ENCODE measurements around the gene SCAPER.

The SCAPER gene

DNA sequence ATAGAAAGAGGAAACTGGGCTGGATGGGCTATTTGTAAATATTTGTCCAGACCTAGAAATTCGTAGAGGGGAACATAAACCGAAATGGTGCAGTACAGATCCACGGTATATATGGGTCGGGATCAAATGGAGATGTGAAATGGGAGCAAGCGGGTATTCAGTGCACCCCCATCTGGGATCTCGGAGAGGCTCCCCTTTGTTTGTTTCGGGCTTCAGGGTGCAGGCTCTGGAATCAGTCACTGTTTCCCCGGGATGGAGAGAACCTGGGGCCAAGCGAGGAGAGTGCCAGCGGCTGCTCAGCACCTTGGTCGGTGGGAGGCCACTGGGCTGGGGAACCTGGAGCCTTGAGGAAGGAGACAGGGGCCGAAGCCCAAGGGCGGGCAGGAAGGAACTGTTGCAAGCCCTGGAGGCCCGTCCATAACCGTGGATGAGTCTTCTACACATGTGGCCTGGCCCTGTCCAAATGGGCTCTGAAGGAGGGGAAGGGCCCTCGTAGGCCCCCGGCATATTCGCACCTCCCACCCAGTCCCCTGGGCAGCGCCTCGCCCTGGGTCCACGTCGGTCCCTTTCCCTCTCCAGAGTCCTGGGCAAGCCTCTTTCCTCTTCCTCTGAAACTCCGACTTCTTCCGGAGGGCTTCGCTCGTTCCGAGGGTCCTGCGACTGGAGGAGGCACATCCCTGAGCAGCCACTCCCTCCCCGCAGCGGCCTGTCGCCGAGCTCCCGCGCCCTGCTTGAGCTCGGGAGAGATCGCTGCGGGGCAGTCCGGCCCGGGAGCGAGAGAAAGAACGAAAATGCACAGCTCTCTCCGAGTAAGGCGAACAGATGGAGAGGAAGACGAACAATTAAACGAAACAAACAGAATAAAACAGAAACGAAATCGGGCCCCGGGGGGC lies 565.6 kb downstream of the SCAPER start:
- Histone ChIP-seq H3K36me3 (ENCODE audit: control insufficient read depth, insufficient read depth, low read length) (no peaks in the 10 kb centered on the region), H3K9me3 (ENCODE audit: control insufficient read depth, insufficient read depth, low read depth, low read length) (no peaks in the 10 kb centered on the region), H3K27ac (ENCODE audit: low read depth, low read length) (no peak overlapping the region), H3K9ac (ENCODE audit: low read length) (no peak overlapping the region), H3K4me1 (ENCODE audit: control insufficient read depth, insufficient read depth, low read length) (peaks cover 44% of the 10 kb centered on the region), H3K4me3 (ENCODE audit: low read depth, low read length) (peak overlapping the region; percentile 50), H3K27me3 (ENCODE audit: control insufficient read depth, insufficient read depth, low read length) (peaks cover 100% of the 10 kb centered on the region)

DNA sequence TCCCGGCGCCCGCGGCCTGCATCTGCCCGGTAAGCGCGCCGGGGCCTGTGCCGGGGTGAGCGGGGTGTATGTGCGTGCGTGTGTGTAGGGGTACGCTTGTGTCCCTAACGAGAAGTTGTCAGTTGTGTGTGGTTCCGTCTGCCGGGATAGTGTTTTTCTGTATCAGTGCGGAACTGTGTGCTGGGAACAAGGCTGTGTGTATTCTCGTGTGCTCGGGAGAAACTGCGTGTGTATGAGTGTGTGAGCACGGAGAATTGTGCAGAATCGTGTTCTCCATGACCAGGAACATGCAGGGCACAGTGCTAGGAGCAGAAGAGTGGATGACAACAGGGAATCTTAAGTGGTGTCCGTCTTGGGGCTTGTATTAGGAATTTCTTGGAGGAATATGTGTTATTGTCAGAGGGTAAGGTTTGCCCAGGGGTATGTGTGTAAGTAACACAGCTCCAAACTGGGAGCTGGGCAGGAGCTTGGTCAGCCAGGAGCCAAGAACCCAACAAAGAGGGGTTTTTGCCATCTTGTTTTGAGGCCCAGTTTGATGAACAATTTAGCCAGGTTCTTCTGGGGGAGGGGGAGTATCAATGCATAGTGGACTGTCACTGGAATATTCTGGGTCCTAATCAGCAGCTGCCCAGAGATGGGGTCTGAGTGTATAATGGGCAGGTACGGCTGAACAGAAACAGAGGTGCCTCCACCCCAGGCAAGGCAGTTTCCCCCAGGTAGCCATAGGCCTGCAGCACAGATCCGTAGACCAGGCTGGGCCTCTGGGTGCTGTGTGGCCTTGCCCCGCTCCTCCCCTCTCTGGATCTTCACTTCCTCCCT lies 566.4 kb downstream of the SCAPER start:
- H3K36me3 ChIP-seq (ENCODE audit: control insufficient read depth, insufficient read depth, low read length): no peaks in the 10 kb centered on the region
- peak overlapping the region; percentile 59 for H3K4me3 ChIP-seq (ENCODE audit: low read depth, low read length)
- H3K9ac ChIP-seq (ENCODE audit: low read length): no peak overlapping the region
- H3K27ac ChIP-seq (ENCODE audit: low read depth, low read length): no peak overlapping the region
- peaks cover 100% of the 10 kb centered on the region for H3K27me3 ChIP-seq (ENCODE audit: control insufficient read depth, insufficient read depth, low read length)
- H3K4me1 ChIP-seq (ENCODE audit: control insufficient read depth, insufficient read depth, low read length): peaks cover 47% of the 10 kb centered on the region
- H3K9me3 ChIP-seq (ENCODE audit: control insufficient read depth, insufficient read depth, low read depth, low read length): no peaks in the 10 kb centered on the region

DNA sequence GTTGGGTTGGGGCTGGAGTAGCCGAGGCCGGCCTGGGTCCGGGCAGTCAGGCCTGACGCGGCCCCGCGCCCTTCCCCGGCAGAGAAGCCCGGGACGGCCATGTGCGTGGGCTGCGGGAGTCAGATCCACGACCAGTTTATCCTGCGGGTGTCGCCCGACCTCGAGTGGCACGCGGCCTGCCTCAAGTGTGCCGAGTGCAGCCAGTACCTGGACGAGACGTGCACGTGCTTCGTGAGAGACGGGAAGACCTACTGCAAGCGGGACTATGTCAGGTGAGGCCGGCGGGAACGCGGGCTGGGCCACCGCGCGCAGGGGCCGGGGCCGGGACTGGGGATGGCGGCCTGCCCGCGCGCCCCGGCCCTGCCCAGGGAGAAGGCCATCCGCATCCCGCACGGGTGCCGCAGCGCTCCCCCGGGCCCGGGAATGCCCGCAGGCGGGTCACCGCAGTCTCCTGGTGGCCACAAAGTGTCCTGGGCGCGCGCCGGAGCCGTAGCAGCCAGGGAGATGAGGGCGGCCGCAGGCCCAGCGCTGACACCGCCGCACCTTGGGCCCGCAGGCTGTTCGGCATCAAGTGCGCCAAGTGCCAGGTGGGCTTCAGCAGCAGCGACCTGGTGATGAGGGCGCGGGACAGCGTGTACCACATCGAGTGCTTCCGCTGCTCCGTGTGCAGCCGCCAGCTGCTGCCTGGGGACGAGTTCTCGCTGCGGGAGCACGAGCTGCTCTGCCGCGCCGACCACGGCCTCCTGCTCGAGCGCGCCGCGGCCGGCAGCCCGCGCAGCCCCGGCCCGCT lies 567.2 kb downstream of the SCAPER start:
- no peak overlapping the region for H3K27ac ChIP-seq (ENCODE audit: low read depth, low read length)
- no peak overlapping the region for H3K9ac ChIP-seq (ENCODE audit: low read length)
- peaks cover 100% of the 10 kb centered on the region for H3K27me3 ChIP-seq (ENCODE audit: control insufficient read depth, insufficient read depth, low read length)
- H3K9me3 ChIP-seq (ENCODE audit: control insufficient read depth, insufficient read depth, low read depth, low read length): no peaks in the 10 kb centered on the region
- no peaks in the 10 kb centered on the region for H3K36me3 ChIP-seq (ENCODE audit: control insufficient read depth, insufficient read depth, low read length)
- peaks cover 44% of the 10 kb centered on the region for H3K4me1 ChIP-seq (ENCODE audit: control insufficient read depth, insufficient read depth, low read length)
- peak overlapping the region; percentile 59 for H3K4me3 ChIP-seq (ENCODE audit: low read depth, low read length)

DNA sequence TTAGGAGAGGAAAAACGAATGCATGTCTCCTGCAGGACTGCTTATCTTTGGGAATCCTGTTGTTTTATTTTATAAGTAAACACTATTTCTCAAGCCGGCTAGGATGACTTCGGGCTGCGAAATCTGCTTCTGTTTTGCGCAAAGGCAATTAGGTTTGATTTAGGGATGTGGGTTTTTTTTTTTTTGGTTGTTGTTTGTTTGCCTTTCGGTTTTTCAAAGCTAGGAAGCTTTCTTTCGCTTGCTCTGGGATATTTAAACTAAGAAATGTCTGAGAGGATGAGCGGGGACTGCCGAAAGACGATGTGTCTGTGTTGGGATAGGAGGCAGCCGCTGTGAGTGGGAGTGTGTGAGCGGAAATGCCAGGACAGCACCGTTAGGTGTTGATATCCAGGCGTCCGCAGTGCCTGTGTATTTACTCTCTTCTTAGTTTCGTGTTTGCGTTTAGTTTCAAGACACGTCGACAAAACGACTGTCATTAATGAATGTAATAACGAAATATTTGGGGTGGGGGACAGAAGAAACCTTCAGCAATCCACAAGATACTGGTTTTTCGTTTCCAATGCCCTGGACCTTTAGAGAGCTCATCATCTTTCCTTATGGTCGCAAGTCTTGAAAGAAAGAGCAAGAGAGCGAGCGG lies 568.0 kb downstream of the SCAPER start:
- Histone ChIP-seq H3K27ac (ENCODE audit: low read depth, low read length) (no peak overlapping the region), H3K27me3 (ENCODE audit: control insufficient read depth, insufficient read depth, low read length) (peaks cover 99% of the 10 kb centered on the region), H3K36me3 (ENCODE audit: control insufficient read depth, insufficient read depth, low read length) (no peaks in the 10 kb centered on the region), H3K9ac (ENCODE audit: low read length) (no peak overlapping the region), H3K4me1 (ENCODE audit: control insufficient read depth, insufficient read depth, low read length) (peaks cover 44% of the 10 kb centered on the region), H3K4me3 (ENCODE audit: low read depth, low read length) (peak overlapping the region; percentile 59), H3K9me3 (ENCODE audit: control insufficient read depth, insufficient read depth, low read depth, low read length) (no peaks in the 10 kb centered on the region)

DNA sequence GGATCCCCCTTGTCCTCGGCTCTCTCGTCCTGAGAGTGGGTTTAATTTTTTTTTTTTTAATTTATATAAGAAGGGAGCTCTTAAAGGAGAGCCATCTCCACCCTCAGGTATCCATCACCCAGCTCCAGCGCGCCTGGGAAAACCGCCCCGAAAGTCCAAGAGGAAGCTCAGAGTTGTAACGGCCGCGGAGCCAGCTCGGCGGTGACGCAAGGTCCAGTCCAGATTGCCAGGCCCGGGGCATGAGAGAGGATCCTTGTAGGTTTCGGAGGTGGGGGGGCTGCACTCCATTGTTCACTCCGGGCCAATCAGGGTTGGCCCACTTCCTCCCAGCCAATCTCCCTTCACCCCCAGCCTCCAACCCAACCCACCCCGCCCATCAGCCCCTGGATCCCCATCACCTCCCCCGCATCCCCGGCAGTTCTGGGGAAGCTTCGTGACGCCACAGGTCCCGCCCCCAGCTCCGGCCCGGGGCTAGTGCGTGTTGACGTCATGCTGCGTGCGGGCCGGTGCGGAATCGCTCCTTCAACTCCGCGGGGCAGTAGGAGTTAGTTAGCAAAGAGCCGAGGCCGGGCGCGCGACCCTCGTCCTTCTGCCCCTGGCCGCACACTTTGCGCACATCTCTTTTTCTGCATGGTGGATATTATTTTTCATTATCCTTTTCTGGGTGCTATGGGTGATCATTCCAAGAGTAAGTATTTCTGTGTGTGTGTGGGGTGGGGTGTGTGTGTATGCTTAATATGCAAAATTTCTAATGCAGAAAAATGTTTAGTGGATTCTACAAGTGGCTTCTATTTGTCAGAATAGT lies 568.7 kb downstream of the SCAPER start, which contains the start of gene ISL2:
Gene ISL2, plus strand, starts transcription at position 520 of the 805 bp plus-strand sequence. Its CDS starts 111 bp downstream, at position 631.
- peaks cover 38% of the 10 kb centered on the region for H3K4me1 ChIP-seq (ENCODE audit: control insufficient read depth, insufficient read depth, low read length)
- no peak within 1 kb of the TSS for H3K27ac ChIP-seq (ENCODE audit: low read depth, low read length)
- no peaks in the 10 kb centered on the region for H3K36me3 ChIP-seq (ENCODE audit: control insufficient read depth, insufficient read depth, low read length)
- peak within 1 kb of the TSS; percentile 69 for H3K9ac ChIP-seq (ENCODE audit: low read length)
- peaks cover 92% of the 10 kb centered on the region for H3K27me3 ChIP-seq (ENCODE audit: control insufficient read depth, insufficient read depth, low read length)
- peak within 1 kb of the TSS; percentile 59 for H3K4me3 ChIP-seq (ENCODE audit: low read depth, low read length)
- no peaks in the 10 kb centered on the region for H3K9me3 ChIP-seq (ENCODE audit: control insufficient read depth, insufficient read depth, low read depth, low read length)

DNA sequence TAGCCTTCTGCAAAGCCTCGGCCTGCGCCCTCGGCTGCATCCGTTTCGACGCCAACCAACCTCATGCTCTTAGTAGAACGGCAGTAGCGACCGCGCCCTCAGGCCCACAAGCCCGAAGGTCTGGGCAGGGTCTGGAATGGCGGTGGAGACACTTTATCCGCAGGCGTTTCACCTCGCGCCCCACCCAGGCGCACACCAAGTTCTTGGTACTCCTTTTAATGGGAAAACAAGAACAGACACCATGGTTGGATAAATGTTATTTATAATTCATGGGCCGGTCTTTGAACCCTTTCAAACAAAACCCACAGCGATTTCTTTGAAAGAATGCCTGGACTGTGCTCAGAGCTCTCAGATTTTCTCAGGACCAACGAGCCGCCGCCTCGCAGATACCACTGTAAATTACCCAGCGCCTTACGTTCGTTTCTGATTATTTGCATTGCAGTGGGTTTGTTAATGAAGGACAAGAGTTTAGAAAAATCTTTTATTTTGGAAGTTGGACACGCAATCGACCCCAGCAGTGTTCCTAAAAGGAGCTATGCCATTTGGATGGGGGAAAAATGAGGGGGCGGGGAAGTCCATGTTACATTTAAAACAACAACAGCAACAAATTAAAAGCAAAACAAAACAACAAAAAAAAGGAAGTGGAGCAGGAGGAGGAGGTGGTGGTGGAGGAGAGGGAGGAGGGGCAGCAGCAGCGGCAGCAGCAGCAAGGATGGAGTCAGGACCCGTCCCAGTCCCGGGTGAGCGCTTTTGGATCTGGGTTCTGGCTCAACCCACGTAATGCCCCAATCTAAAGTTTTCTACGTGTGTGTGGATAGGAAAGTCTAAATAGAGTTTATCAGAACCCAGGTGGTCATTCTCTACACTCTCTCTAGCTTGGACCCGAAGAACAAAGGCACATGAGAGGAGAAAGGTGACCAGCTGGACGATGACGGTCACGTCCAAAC lies 569.6 kb downstream of the SCAPER start:
- H3K4me3 ChIP-seq (ENCODE audit: low read depth, low read length): peak overlapping the region; percentile 59
- peaks cover 33% of the 10 kb centered on the region for H3K4me1 ChIP-seq (ENCODE audit: control insufficient read depth, insufficient read depth, low read length)
- peak overlapping the region; percentile 69 for H3K9ac ChIP-seq (ENCODE audit: low read length)
- H3K9me3 ChIP-seq (ENCODE audit: control insufficient read depth, insufficient read depth, low read depth, low read length): no peaks in the 10 kb centered on the region
- peaks cover 83% of the 10 kb centered on the region for H3K27me3 ChIP-seq (ENCODE audit: control insufficient read depth, insufficient read depth, low read length)
- H3K36me3 ChIP-seq (ENCODE audit: control insufficient read depth, insufficient read depth, low read length): no peaks in the 10 kb centered on the region
- H3K27ac ChIP-seq (ENCODE audit: low read depth, low read length): no peak overlapping the region

DNA sequence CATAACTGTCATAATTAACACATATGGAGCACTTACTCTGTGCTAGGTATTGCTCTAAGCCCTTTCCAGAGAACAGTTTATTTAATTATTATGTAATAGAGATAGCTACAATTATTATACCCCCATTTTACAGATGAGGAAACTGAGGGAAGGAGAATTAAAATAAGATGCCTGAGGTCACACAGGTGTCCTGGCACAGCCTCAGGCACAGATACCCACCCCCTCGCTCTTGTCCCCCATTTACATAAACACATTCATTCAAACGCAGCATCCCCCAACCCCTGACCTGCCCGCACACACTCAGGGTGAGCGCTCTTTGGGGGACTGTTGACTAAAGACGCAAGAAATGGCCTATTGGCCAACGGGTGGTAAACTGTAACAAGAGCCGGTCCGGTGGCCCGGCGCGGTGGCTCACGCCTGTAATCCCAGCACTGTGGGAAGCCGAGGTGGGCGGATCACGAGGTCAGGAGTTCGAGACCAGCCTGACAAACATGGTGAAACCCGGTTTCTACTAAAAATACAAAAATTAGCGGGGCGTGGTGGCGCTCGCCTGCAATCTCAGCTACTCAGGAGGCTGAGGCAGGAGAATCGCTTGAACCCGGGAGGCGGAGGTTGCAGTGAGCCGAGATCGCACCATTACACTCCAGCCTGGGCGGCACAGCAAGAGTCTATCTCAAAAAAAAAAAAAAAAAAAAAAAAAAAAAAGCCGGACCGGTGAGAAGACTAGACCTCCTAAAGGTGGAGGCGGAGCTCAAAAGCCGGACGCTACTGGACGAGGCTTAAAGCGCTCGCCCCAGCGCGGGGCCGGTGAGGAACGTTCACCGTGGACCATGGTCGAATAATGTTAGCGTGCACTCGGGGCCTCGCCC lies 570.5 kb downstream of the SCAPER start:
- Histone ChIP-seq H3K27ac (ENCODE audit: low read depth, low read length) (no peak overlapping the region), H3K9ac (ENCODE audit: low read length) (peak overlapping the region; percentile 17), H3K4me1 (ENCODE audit: control insufficient read depth, insufficient read depth, low read length) (peaks cover 26% of the 10 kb centered on the region), H3K27me3 (ENCODE audit: control insufficient read depth, insufficient read depth, low read length) (peaks cover 77% of the 10 kb centered on the region), H3K4me3 (ENCODE audit: low read depth, low read length) (peak overlapping the region; percentile 59), H3K36me3 (ENCODE audit: control insufficient read depth, insufficient read depth, low read length) (no peaks in the 10 kb centered on the region), H3K9me3 (ENCODE audit: control insufficient read depth, insufficient read depth, low read depth, low read length) (no peaks in the 10 kb centered on the region)

DNA sequence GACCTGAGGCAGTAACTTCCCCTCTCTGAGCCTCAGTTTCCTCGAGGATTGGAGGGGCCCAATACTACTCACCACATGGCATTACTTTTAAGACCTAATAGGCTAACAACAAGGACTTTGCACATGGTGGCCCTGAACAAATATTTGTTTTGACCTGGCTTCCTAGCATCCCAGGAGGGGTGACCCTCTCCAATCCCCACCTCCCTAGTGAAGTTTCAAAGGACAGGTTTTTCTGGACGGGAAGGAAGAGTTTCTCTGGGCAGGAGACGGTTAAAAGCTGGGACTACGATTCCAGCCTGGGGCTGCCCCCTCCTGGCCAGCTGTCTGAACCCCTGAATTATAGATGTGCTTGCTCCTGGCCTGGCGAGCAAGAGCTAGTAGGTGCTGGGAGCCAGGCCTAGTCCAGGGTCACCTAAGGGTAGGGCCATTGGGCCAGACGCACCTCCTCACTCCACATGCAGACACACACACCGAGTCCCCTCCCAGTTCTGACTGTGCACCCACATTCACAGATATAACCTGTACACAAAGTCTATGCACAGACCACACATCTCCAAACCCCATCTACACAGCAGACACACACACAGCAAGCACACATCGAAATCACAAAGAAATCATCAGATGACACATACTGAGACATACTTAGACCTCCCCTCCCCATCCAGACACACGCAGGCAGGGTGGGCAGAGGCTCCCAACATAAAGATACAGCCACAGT lies 571.3 kb downstream of the SCAPER start:
- no peaks in the 10 kb centered on the region for H3K9me3 ChIP-seq (ENCODE audit: control insufficient read depth, insufficient read depth, low read depth, low read length)
- H3K9ac ChIP-seq (ENCODE audit: low read length): no peak overlapping the region
- H3K36me3 ChIP-seq (ENCODE audit: control insufficient read depth, insufficient read depth, low read length): no peaks in the 10 kb centered on the region
- H3K4me3 ChIP-seq (ENCODE audit: low read depth, low read length): no peak overlapping the region
- peaks cover 73% of the 10 kb centered on the region for H3K27me3 ChIP-seq (ENCODE audit: control insufficient read depth, insufficient read depth, low read length)
- H3K27ac ChIP-seq (ENCODE audit: low read depth, low read length): no peak overlapping the region
- H3K4me1 ChIP-seq (ENCODE audit: control insufficient read depth, insufficient read depth, low read length): peaks cover 18% of the 10 kb centered on the region
